ENCODE measurements around the gene FADS1. TPM values are rescaled to one million over a fixed set of nuclear protein-coding genes. Genes with fewer than 3 reads are reported as not detected.

FADS1 gene
- total RNA-seq, 2 donors from 2014 or later: 21.8 to 28.4 TPM

- Histone ChIP-seq H3K4me3 (no peak overlapping the region), H3K4me1 (peaks cover 0 to 5% of the 10 kb centered on the region in 2 donors), H3K9me3 (no peaks in the 10 kb centered on the region), H3K36me3 (peaks cover 17% of the 10 kb centered on the region), H3K27me3 (no peaks in the 10 kb centered on the region), H3K27ac (no peak overlapping the region)
- TF ChIP-seq CTCF (IDR thresholded peaks at IDR 0.05): no peak
- DNase-seq (ENCODE audit: low spot score): no peak
These were observed 34.5 kb downstream of the FADS1 start for GRCh38 chr11:61782299-61782698.

GRCh38 chr11:61781585-61781984, 35.2 kb downstream of the FADS1 start:
- no peak overlapping the region for H3K27ac ChIP-seq
- DNase-seq (ENCODE audit: low spot score): no peak
- H3K27me3 ChIP-seq: no peaks in the 10 kb centered on the region
- H3K9me3 ChIP-seq: no peaks in the 10 kb centered on the region
- TF ChIP-seq CTCF (IDR thresholded peaks at IDR 0.05): no peak
- peaks cover 0 to 10% of the 10 kb centered on the region in 2 donors for H3K4me1 ChIP-seq
- H3K4me3 ChIP-seq: no peak overlapping the region
- peaks cover 10% of the 10 kb centered on the region for H3K36me3 ChIP-seq

- Histone ChIP-seq H3K4me3 (no peak overlapping the region), H3K9me3 (no peaks in the 10 kb centered on the region), H3K27me3 (no peaks in the 10 kb centered on the region), H3K36me3 (peaks cover under 1% of the 10 kb centered on the region), H3K4me1 (peaks cover 0 to 10% of the 10 kb centered on the region in 2 donors), H3K27ac (no peak overlapping the region)
- DNase-seq (ENCODE audit: low spot score): no peak
- no peak for TF ChIP-seq CTCF (IDR thresholded peaks at IDR 0.05)
These were observed 36.1 kb downstream of the FADS1 start for GRCh38 chr11:61780581-61781162.

- Histone ChIP-seq H3K27me3 (no peaks in the 10 kb centered on the region), H3K4me1 (peaks cover 0 to 10% of the 10 kb centered on the region in 2 donors), H3K9me3 (no peaks in the 10 kb centered on the region), H3K36me3 (no peaks in the 10 kb centered on the region), H3K27ac (no peak overlapping the region), H3K4me3 (no peak overlapping the region)
- DNase-seq (ENCODE audit: low spot score): no peak
- TF ChIP-seq CTCF (IDR thresholded peaks at IDR 0.05): no peak
These were observed 36.9 kb downstream of the FADS1 start for GRCh38 chr11:61779666-61780525.

- H3K36me3 ChIP-seq: no peaks in the 10 kb centered on the region
- no peak overlapping the region for H3K4me3 ChIP-seq
- no peak overlapping the region for H3K27ac ChIP-seq
- H3K27me3 ChIP-seq: no peaks in the 10 kb centered on the region
- DNase-seq (ENCODE audit: low spot score): no peak
- H3K9me3 ChIP-seq: no peaks in the 10 kb centered on the region
- TF ChIP-seq CTCF (IDR thresholded peaks at IDR 0.05): no peak
- H3K4me1 ChIP-seq: peaks cover 0 to 10% of the 10 kb centered on the region in 2 donors
These were observed 37.7 kb downstream of the FADS1 start for GRCh38 chr11:61778920-61779650.

All from right atrium auricular region (tissue), 2 donors.